Measurements from ENCODE around the gene TROAP. TPM values are rescaled to one million over a fixed set of nuclear protein-coding genes. Genes with fewer than 3 reads are reported as not detected.
A peak's percentile ranks its signal among the peaks of the same experiment; 100 is the strongest.

Gene TROAP
- polyA plus RNA-seq, 2 donors = 14.0 to 23.6 TPM

DNA sequence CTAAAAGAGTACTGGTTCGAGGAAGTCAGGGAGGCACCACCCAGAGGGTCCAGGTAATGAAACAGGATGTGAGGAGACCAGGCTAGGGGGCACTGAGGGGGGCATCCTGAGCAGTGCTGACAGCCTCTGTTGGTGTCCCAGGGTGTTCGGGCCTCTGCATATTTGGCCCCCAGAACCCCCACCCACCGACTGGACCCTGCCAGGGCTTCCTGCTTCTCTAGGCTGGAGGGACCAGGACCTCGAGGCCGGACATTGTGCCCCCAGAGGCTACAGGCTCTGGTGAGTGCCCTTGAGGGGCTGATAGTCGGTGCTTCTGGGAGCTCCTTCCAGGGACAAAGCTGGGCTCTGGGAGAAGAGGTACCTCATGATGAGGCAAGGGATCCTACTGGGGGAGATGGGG is 2.6 kb downstream of the TROAP start:
- no peaks in the 10 kb centered on the region for H3K27me3 ChIP-seq (ENCODE audit: control insufficient read depth in 1 of 2, insufficient read depth in 2 of 2, low read length in 2 of 2)
- peaks cover 0 to 6% of the 10 kb centered on the region in 2 donors for H3K4me1 ChIP-seq (ENCODE audit: control insufficient read depth in 2 of 2, insufficient read depth in 2 of 2, low read length in 1 of 2)
- no peak overlapping the region for H3K4me3 ChIP-seq (ENCODE audit: low read depth in 1 of 2, low read length in 2 of 2)
- H3K27ac ChIP-seq (ENCODE audit: low read depth in 2 of 2, low read length in 1 of 2) = no peak overlapping the region
- H3K9me3 ChIP-seq (ENCODE audit: control insufficient read depth in 2 of 2, insufficient read depth in 1 of 2, low read depth in 1 of 2, low read length in 1 of 2) = no peaks in the 10 kb centered on the region
- no peaks in the 10 kb centered on the region for H3K36me3 ChIP-seq (ENCODE audit: control insufficient read depth in 2 of 2, insufficient read depth in 2 of 2, low read length in 1 of 2)
- 95 to 97% methylated on average over 6 of the region's 6 CpGs for WGBS, 2 donors

DNA sequence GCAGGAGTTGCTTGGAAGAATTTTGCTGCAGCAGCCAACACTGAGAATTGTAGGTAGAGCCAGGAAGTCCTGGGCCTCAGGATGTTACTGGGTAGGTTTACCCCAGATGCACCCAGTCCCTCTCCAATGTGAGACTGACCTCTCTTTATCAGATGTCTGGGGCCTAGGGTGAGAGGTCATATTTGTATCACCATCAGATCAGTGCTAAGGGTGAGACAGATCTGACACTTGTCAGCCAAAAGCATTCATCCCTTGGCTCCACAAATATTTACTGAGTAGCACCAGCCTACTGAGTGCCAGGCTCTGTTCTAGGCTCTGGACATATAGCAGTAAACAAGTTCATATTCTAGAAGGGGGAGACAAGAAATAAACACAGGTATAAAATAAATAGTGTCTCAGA is 4.3 kb downstream of the TROAP start:
- H3K9me3 ChIP-seq (ENCODE audit: control insufficient read depth in 2 of 2, insufficient read depth in 1 of 2, low read depth in 1 of 2, low read length in 1 of 2) = no peaks in the 10 kb centered on the region
- no peaks in the 10 kb centered on the region for H3K27me3 ChIP-seq (ENCODE audit: control insufficient read depth in 1 of 2, insufficient read depth in 2 of 2, low read length in 2 of 2)
- H3K4me3 ChIP-seq (ENCODE audit: low read depth in 1 of 2, low read length in 2 of 2) = no peak overlapping the region
- H3K36me3 ChIP-seq (ENCODE audit: control insufficient read depth in 2 of 2, insufficient read depth in 2 of 2, low read length in 1 of 2) = no peaks in the 10 kb centered on the region
- peaks cover 0 to 6% of the 10 kb centered on the region in 2 donors for H3K4me1 ChIP-seq (ENCODE audit: control insufficient read depth in 2 of 2, insufficient read depth in 2 of 2, low read length in 1 of 2)
- H3K27ac ChIP-seq (ENCODE audit: low read depth in 2 of 2, low read length in 1 of 2) = no peak overlapping the region

DNA sequence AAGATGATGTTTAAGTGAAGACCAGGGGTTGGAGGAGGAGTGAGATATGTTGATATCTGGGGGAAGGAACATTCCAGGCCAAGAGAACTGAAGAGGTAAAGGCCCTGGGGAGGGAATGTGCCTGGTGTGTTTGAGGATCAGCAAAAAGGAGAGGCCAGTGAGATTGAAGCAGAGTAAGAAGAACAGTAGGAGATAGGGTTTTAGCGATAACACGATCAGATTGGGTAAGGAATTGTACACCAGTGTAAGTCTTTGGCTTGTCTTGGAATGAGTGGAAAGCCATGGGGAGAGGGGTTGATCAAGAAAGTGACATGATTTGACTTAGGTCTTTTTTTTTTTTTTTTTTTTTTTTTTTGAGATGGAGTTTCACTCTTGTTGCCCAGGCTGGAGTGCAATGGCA is 4.8 kb downstream of the TROAP start:
- Histone ChIP-seq H3K27ac (ENCODE audit: low read depth in 2 of 2, low read length in 1 of 2) (no peak overlapping the region), H3K27me3 (ENCODE audit: control insufficient read depth in 1 of 2, insufficient read depth in 2 of 2, low read length in 2 of 2) (no peaks in the 10 kb centered on the region), H3K4me3 (ENCODE audit: low read depth in 1 of 2, low read length in 2 of 2) (no peak overlapping the region), H3K4me1 (ENCODE audit: control insufficient read depth in 2 of 2, insufficient read depth in 2 of 2, low read length in 1 of 2) (peaks cover 0 to 6% of the 10 kb centered on the region in 2 donors), H3K36me3 (ENCODE audit: control insufficient read depth in 2 of 2, insufficient read depth in 2 of 2, low read length in 1 of 2) (no peaks in the 10 kb centered on the region), H3K9me3 (ENCODE audit: control insufficient read depth in 2 of 2, insufficient read depth in 1 of 2, low read depth in 1 of 2, low read length in 1 of 2) (no peaks in the 10 kb centered on the region)
- WGBS, 2 donors = 91 to 98% methylated on average over 2 of the region's 2 CpGs

DNA sequence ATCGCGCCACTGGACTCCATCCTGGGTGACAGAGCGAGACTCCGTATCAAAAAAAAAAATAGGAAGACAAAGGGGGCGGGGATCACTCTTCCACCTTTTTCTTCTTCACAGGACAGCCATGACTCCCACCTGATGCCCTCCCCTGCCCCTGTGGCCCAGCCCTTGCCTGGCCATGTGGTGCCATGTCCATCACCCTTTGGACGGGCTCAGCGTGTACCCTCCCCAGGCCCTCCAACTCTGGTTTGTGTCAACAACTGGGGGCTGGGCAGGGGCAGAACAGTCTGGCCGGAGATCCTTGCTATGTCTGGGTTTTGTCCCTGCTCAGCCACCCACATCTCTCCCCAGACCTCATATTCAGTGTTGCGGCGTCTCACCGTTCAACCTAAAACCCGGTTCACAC is 5.8 kb downstream of the TROAP start:
- WGBS, 2 donors = 98% methylated on average over 12 of the region's 12 CpGs
- H3K36me3 ChIP-seq (ENCODE audit: control insufficient read depth in 2 of 2, insufficient read depth in 2 of 2, low read length in 1 of 2) = no peaks in the 10 kb centered on the region

DNA sequence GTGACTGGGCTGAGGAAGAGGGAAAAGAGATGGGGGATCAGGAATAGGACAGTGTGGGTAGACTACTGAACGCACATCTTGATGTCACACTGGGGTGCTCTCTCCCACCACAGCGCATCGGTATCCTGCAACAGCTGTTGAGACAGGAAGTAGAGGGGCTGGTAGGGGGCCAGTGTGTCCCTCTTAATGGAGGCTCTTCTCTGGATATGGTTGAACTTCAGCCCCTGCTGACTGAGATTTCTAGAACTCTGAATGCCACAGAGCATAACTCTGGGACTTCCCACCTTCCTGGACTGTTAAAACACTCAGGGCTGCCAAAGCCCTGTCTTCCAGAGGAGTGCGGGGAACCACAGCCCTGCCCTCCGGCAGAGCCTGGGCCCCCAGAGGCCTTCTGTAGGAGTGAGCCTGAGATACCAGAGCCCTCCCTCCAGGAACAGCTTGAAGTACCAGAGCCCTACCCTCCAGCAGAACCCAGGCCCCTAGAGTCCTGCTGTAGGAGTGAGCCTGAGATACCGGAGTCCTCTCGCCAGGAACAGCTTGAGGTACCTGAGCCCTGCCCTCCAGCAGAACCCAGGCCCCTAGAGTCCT is 7.1 kb downstream of the TROAP start:
- Histone ChIP-seq H3K4me3 (ENCODE audit: low read depth in 1 of 2, low read length in 2 of 2) (no peak overlapping the region), H3K27ac (ENCODE audit: low read depth in 2 of 2, low read length in 1 of 2) (no peak overlapping the region), H3K9me3 (ENCODE audit: control insufficient read depth in 2 of 2, insufficient read depth in 1 of 2, low read depth in 1 of 2, low read length in 1 of 2) (no peaks in the 10 kb centered on the region), H3K27me3 (ENCODE audit: control insufficient read depth in 1 of 2, insufficient read depth in 2 of 2, low read length in 2 of 2) (no peaks in the 10 kb centered on the region), H3K36me3 (ENCODE audit: control insufficient read depth in 2 of 2, insufficient read depth in 2 of 2, low read length in 1 of 2) (no peaks in the 10 kb centered on the region), H3K4me1 (ENCODE audit: control insufficient read depth in 2 of 2, insufficient read depth in 2 of 2, low read length in 1 of 2) (peaks cover 0 to 2% of the 10 kb centered on the region in 2 donors)
- 93 to 95% methylated on average over 7 of the region's 7 CpGs for WGBS, 2 donors

More for the DNA sequence above, 5.8 kb downstream of the TROAP start:
- H3K27me3 ChIP-seq (ENCODE audit: control insufficient read depth in 1 of 2, insufficient read depth in 2 of 2, low read length in 2 of 2) = no peaks in the 10 kb centered on the region
- H3K27ac ChIP-seq (ENCODE audit: low read depth in 2 of 2, low read length in 1 of 2) = no peak overlapping the region
- H3K9me3 ChIP-seq (ENCODE audit: control insufficient read depth in 2 of 2, insufficient read depth in 1 of 2, low read depth in 1 of 2, low read length in 1 of 2) = no peaks in the 10 kb centered on the region
- peaks cover 0 to 2% of the 10 kb centered on the region in 2 donors for H3K4me1 ChIP-seq (ENCODE audit: control insufficient read depth in 2 of 2, insufficient read depth in 2 of 2, low read length in 1 of 2)
- no peak overlapping the region for H3K4me3 ChIP-seq (ENCODE audit: low read depth in 1 of 2, low read length in 2 of 2)

DNA sequence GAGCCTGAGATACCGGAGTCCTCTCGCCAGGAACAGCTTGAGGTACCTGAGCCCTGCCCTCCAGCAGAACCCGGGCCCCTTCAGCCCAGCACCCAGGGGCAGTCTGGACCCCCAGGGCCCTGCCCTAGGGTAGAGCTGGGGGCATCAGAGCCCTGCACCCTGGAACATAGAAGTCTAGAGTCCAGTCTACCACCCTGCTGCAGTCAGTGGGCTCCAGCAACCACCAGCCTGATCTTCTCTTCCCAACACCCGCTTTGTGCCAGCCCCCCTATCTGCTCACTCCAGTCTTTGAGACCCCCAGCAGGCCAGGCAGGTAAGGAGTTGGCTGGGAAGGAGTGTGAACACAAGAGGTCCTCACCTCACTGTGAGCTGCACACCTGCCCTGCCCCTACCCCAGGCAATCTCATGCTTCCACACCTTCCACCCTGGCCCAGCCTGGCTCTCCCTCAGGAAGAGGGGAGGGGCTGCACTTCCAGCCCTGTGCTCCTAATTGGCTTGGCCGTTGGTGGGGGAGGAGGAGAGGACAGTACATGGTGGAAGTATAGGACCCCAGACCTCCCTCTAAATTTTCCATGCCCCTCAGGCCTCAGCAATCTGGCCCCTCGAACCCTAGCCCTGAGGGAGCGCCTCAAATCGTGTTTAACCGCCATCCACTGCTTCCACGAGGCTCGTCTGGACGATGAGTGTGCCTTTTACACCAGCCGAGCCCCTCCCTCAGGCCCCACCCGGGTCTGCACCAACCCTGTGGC is 7.8 kb downstream of the TROAP start:
- no peak overlapping the region for H3K4me3 ChIP-seq (ENCODE audit: low read depth in 1 of 2, low read length in 2 of 2)
- no peaks in the 10 kb centered on the region for H3K27me3 ChIP-seq (ENCODE audit: control insufficient read depth in 1 of 2, insufficient read depth in 2 of 2, low read length in 2 of 2)
- 68 to 71% methylated on average over 14 of the region's 14 CpGs for WGBS, 2 donors

DNA sequence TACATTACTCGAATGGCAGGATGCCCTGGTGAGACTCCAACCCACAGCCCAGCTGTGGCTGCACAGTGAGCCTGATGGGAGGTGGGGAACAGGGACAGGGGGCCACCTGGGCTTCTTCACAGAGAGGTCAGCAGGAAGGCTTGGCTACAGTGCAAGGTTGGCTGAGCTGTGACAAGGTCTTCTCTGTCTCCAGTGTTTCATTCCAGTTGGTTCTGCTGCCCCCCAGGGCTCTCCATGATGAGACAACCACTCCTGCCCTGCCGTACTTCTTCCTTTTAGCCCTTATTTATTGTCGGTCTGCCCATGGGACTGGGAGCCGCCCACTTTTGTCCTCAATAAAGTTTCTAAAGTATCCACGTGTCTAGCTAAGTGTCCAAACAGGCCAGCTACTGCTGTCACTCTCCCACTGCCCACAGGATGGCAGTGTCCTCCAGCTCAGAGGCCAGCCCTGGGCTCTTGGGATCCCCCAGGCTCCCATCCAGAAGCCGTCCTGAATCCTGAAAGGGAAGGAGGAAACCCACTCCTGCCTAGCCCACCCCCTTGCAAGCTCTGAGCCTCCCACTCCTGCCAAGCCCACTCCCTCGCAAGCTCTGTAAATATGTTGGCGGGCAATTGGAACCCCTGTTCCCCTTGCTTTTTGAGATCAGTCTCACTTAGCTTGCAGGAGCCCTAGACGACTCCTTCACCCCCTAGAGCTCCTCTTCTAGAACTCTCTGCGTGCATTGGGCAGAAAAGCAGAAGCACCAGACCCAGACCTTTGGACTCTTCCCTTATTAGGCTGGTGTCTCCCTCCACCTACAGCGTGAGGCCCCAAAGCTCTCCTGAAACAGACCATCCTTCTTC is 8.5 kb downstream of the TROAP start:
- no peak overlapping the region for H3K27ac ChIP-seq (ENCODE audit: low read depth in 2 of 2, low read length in 1 of 2)
- no peaks in the 10 kb centered on the region for H3K9me3 ChIP-seq (ENCODE audit: control insufficient read depth in 2 of 2, insufficient read depth in 1 of 2, low read depth in 1 of 2, low read length in 1 of 2)
- peaks cover 0 to 7% of the 10 kb centered on the region in 2 donors for H3K27me3 ChIP-seq (ENCODE audit: control insufficient read depth in 1 of 2, insufficient read depth in 2 of 2, low read length in 2 of 2)
- 47 to 55% methylated on average over 11 of the region's 11 CpGs for WGBS, 2 donors
- H3K4me1 ChIP-seq (ENCODE audit: control insufficient read depth in 2 of 2, insufficient read depth in 2 of 2, low read length in 1 of 2) = peaks cover 0 to 2% of the 10 kb centered on the region in 2 donors
- no peak overlapping the region for H3K4me3 ChIP-seq (ENCODE audit: low read depth in 1 of 2, low read length in 2 of 2)
- H3K36me3 ChIP-seq (ENCODE audit: control insufficient read depth in 2 of 2, insufficient read depth in 2 of 2, low read length in 1 of 2) = no peaks in the 10 kb centered on the region

More for the DNA sequence above, 7.8 kb downstream of the TROAP start:
- Histone ChIP-seq H3K9me3 (ENCODE audit: control insufficient read depth in 2 of 2, insufficient read depth in 1 of 2, low read depth in 1 of 2, low read length in 1 of 2) (no peaks in the 10 kb centered on the region), H3K27ac (ENCODE audit: low read depth in 2 of 2, low read length in 1 of 2) (no peak overlapping the region), H3K4me1 (ENCODE audit: control insufficient read depth in 2 of 2, insufficient read depth in 2 of 2, low read length in 1 of 2) (peaks cover 0 to 2% of the 10 kb centered on the region in 2 donors), H3K36me3 (ENCODE audit: control insufficient read depth in 2 of 2, insufficient read depth in 2 of 2, low read length in 1 of 2) (no peaks in the 10 kb centered on the region)

DNA sequence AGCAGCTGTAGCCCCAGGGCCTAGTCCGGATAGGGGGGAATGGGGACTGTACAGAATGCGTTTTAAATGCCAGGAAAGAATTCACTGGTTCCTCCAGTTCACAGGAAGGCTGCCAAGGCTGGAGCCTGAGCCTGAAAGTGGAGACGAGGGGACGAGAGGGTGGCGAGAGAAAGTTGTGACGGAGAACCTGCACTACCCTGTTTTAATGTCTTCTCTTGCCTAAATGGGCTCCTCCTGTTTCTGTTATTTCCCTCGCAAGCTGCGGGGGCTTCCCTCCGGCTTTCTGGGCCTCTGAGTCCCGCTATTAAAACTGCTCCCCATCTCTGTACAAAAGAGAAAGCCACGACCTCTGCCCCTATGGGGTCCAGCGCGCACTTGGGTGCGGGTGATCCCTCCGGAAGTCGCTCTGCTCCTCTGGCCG is 9.4 kb downstream of the TROAP start:
- no peak overlapping the region for H3K27ac ChIP-seq (ENCODE audit: low read depth in 2 of 2, low read length in 1 of 2)
- peaks cover 0 to 2% of the 10 kb centered on the region in 2 donors for H3K4me1 ChIP-seq (ENCODE audit: control insufficient read depth in 2 of 2, insufficient read depth in 2 of 2, low read length in 1 of 2)
- H3K9me3 ChIP-seq (ENCODE audit: control insufficient read depth in 2 of 2, insufficient read depth in 1 of 2, low read depth in 1 of 2, low read length in 1 of 2) = no peaks in the 10 kb centered on the region
- 64 to 73% methylated on average over 17 of the region's 17 CpGs for WGBS, 2 donors
- peaks cover 0 to 9% of the 10 kb centered on the region in 2 donors for H3K27me3 ChIP-seq (ENCODE audit: control insufficient read depth in 1 of 2, insufficient read depth in 2 of 2, low read length in 2 of 2)
- no peaks in the 10 kb centered on the region for H3K36me3 ChIP-seq (ENCODE audit: control insufficient read depth in 2 of 2, insufficient read depth in 2 of 2, low read length in 1 of 2)
- no peak overlapping the region for H3K4me3 ChIP-seq (ENCODE audit: low read depth in 1 of 2, low read length in 2 of 2)

DNA sequence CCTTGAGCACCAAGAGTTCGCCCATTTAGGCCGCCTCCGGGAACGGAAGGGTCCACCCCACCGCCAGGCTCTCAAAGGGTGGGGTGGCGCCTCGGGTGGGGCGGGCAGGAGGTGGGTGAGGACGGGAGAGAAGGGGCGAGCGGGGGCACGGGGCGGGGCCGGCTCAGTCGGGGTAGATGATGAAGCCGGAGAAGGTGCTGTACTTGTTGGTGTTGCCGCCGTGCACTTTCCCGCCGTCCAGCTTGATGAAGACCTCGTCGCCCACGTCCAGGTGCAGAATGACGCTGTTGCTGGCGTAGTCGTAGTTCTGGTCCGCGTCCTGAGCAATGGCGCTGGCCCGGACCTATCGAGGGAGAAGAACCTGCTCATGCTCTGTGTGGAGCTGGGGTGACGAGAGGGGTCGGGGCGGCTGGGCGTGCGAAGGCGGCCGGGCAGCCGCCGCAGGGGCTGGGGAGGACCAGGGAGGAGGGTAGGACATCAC is 9.9 kb downstream of the TROAP start:
- H3K36me3 ChIP-seq (ENCODE audit: control insufficient read depth in 2 of 2, insufficient read depth in 2 of 2, low read length in 1 of 2) = no peaks in the 10 kb centered on the region
- H3K4me3 ChIP-seq (ENCODE audit: low read depth in 1 of 2, low read length in 2 of 2) = peak overlapping the region; percentile 17 to 18
- 22 to 40% methylated on average over 30 to 40 of the region's 40 CpGs for WGBS, 2 donors
- peaks cover 0 to 2% of the 10 kb centered on the region in 2 donors for H3K4me1 ChIP-seq (ENCODE audit: control insufficient read depth in 2 of 2, insufficient read depth in 2 of 2, low read length in 1 of 2)
- no peak overlapping the region for H3K27ac ChIP-seq (ENCODE audit: low read depth in 2 of 2, low read length in 1 of 2)
- H3K9me3 ChIP-seq (ENCODE audit: control insufficient read depth in 2 of 2, insufficient read depth in 1 of 2, low read depth in 1 of 2, low read length in 1 of 2) = no peaks in the 10 kb centered on the region
- peaks cover 0 to 9% of the 10 kb centered on the region in 2 donors for H3K27me3 ChIP-seq (ENCODE audit: control insufficient read depth in 1 of 2, insufficient read depth in 2 of 2, low read length in 2 of 2)
